Liver (tissue), 9 donors: ENCODE results near the gene LRRC49. TPM values are rescaled to one million over a fixed set of nuclear protein-coding genes. Genes with fewer than 3 reads are reported as not detected.
A peak's percentile ranks its signal among the peaks of the same experiment; 100 is the strongest.

ENCODE experiments used
- DNase-seq: peaks from one replicate; pipeline ENCODE4 v3.0.0-alpha.2; 2017; ENCODE audit warnings: low spot score
- H3K27ac ChIP-seq, 2 donors: one replicate each; pipeline ENCODE4 v1.7.0; 2013; ENCODE audit warnings: inconsistent platforms in 2 of 2, low read length in 2 of 2, control low read depth in 1 of 2, low read depth in 1 of 2, mild to moderate bottlenecking in 1 of 2
- H3K27me3 ChIP-seq, 4 donors: one replicate each; pipeline versions ENCODE4 v1.6.1 to v1.7.0; 2013; ENCODE audit warnings: low read length in 3 of 4, inconsistent platforms in 1 of 4, mild to moderate bottlenecking in 1 of 4, moderate library complexity in 1 of 4; ENCODE audit not compliant: control insufficient read depth in 4 of 4, insufficient read depth in 4 of 4
- H3K36me3 ChIP-seq, 4 donors: one replicate each; pipeline versions ENCODE4 v1.6.1 to v1.7.0; 2013; ENCODE audit warnings: low read length in 3 of 4, mild to moderate bottlenecking in 3 of 4, low read depth in 1 of 4, moderate library complexity in 1 of 4; ENCODE audit not compliant: control insufficient read depth in 4 of 4, insufficient read depth in 3 of 4
- H3K4me1 ChIP-seq, 4 donors: one replicate each; pipeline versions ENCODE4 v1.6.1 to v1.7.0; 2013; ENCODE audit warnings: low read length in 3 of 4, mild to moderate bottlenecking in 3 of 4, moderate library complexity in 1 of 4; ENCODE audit not compliant: control insufficient read depth in 4 of 4, insufficient read depth in 4 of 4
- H3K4me3 ChIP-seq, 3 donors: one replicate each; pipeline versions ENCODE4 v1.6.1 to v1.7.0; 2013; ENCODE audit warnings: low read length in 3 of 3, control low read depth in 1 of 3, low read depth in 1 of 3, mild to moderate bottlenecking in 1 of 3
- H3K9ac ChIP-seq, 2 donors: one replicate each; pipeline ENCODE4 v1.7.0; 2013; ENCODE audit warnings: low read length in 2 of 2, mild to moderate bottlenecking in 2 of 2, moderate library complexity in 2 of 2, control low read depth in 1 of 2, low read depth in 1 of 2
- H3K9me3 ChIP-seq, 4 donors: one replicate each; pipeline versions ENCODE4 v1.6.1 to v1.7.0; 2013; ENCODE audit warnings: low read length in 3 of 4; ENCODE audit not compliant: control insufficient read depth in 4 of 4
- EGR1 ChIP-seq, 2 donors: IDR thresholded peaks; 2 replicates each; pipeline ENCODE4 v1.6.1; 2016 to 2018; ENCODE audit warnings: antibody characterized with exemption in 2 of 2, low read depth in 2 of 2
- GABPA ChIP-seq, 2 donors: IDR thresholded peaks in 1 of 2; conservative IDR thresholded peaks in 1 of 2; 2 replicates each; pipeline ENCODE4 v1.6.1; 2016; ENCODE audit warnings: antibody characterized with exemption in 2 of 2, mild to moderate bottlenecking in 1 of 2, moderate library complexity in 1 of 2
- HNF4A ChIP-seq, 2 donors: conservative IDR thresholded peaks; 2 replicates each; pipeline ENCODE4 v1.6.1; 2016; ENCODE audit warnings: antibody characterized with exemption in 2 of 2, mild to moderate bottlenecking in 2 of 2
- HNF4G ChIP-seq: IDR thresholded peaks from 2 replicates; pipeline ENCODE4 v1.6.1; 2016; ENCODE audit warnings: antibody characterized with exemption
- RAD21 ChIP-seq, 2 donors: IDR thresholded peaks; 2 replicates each; pipeline ENCODE4 v1.6.1; 2016; ENCODE audit warnings: antibody characterized with exemption in 2 of 2, mild to moderate bottlenecking in 2 of 2
- RXRA ChIP-seq, 2 donors: IDR thresholded peaks; 2 replicates each; pipeline ENCODE4 v1.6.1; 2017 to 2018; ENCODE audit warnings: antibody characterized with exemption in 2 of 2, mild to moderate bottlenecking in 1 of 2
- SP1 ChIP-seq: IDR thresholded peaks from 2 replicates; pipeline ENCODE4 v1.6.1; 2018; ENCODE audit warnings: antibody characterized with exemption, mild to moderate bottlenecking
- TAF1 ChIP-seq: conservative IDR thresholded peaks from 2 replicates; pipeline ENCODE4 v1.6.1; 2016; ENCODE audit warnings: antibody characterized with exemption, mild to moderate bottlenecking
- YY1 ChIP-seq: IDR thresholded peaks from 2 replicates; pipeline ENCODE4 v1.6.1; 2016; ENCODE audit warnings: antibody characterized with exemption, mild to moderate bottlenecking
- WGBS: extraction: QIAGEN DNeasy Blood & Tissue Kit; methylation state at CpG from one replicate; pipeline ENCODE4 v1.1.7; 2013; 5-methylcytosine and 5-hydroxymethylcytosine counted together
- polyA plus RNA-seq, 2 donors: library from polyadenylated mRNA; stranded (reverse) in 1 of 2; unstranded in 1 of 2; fragments of 200-250 nt in 1 of 2; fragments of >200 nt in 1 of 2; fragmentation: Nextera tagmentation in 1 of 2; extraction: Ambion mirVana in 1 of 2; gene quantifications; one replicate each; pipeline versions ENCODE4 v1.2.1 to v1.2.3, GENCODE V29; 2013 to 2015
- total RNA-seq, 2 donors: library from RNA; depleted of rRNA; stranded (reverse); fragments of >200 nt; gene quantifications; one replicate each; pipeline ENCODE4 v1.2.3, GENCODE V29; 2014
- TF ChIP-seq, protein P1 (sequence below): fragments of 150-350 bp; IDR thresholded peaks from 2 replicates; pipeline ENCODE4 v1.5.1; 2017; ENCODE audit warnings: improper control_type of control experiment, low read depth, low read length; ENCODE audit not compliant: missing input control
- TF ChIP-seq, protein P2 (sequence below): IDR thresholded peaks from 2 replicates; pipeline ENCODE4 v1.6.1; 2016; ENCODE audit warnings: antibody characterized with exemption
- TF ChIP-seq, protein P3 (sequence below): IDR thresholded peaks from 2 replicates; pipeline ENCODE4 v1.6.1; 2016; ENCODE audit warnings: antibody characterized with exemption
- TF ChIP-seq, protein P4 (sequence below): IDR thresholded peaks from 2 replicates; pipeline ENCODE4 v1.6.1; 2016; ENCODE audit warnings: antibody characterized with exemption
- TF ChIP-seq, protein P5 (sequence below): IDR thresholded peaks from 2 replicates; pipeline ENCODE4 v1.6.1; 2016; ENCODE audit warnings: antibody characterized with exemption, mild to moderate bottlenecking
- donor health status: healthy.
- donor health status: healthy.
- donor health status: healthy.
- donor health status: healthy.
- donor health status: healthy.

Gene LRRC49
- total and polyA plus RNA-seq, 4 donors: 0.20 to 1.1 (median 0.31) TPM

DNA sequence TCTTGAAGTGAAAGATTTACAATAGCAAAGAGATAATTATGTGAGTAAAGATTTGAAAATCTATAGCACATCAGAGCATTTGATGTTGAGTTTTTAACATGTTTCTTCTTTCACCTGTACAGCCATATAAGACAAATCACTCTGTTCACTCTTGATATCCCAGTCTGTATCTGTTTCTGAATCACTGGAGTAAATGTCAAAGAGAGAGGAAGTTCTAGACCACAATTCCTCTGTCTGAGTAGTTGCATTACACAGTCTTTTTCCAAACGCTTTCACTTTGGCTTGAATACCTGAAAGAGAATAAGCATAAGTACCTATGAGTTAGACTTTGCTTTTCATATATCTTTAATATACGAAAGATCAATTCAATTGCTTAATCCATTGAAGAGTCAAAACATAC, 10.3 kb upstream of the LRRC49 start:
- Histone ChIP-seq H3K9me3 (no peaks in the 10 kb centered on the region), H3K36me3 (no peaks in the 10 kb centered on the region), H3K9ac (no peak overlapping the region), H3K27me3 (no peaks in the 10 kb centered on the region), H3K4me1 (no peaks in the 10 kb centered on the region), H3K4me3 (no peak overlapping the region), H3K27ac (no peak overlapping the region)
- WGBS: 90% methylated on average over 2 of the region's 2 CpGs
- DNase-seq: no peak
- TF ChIP-seq, protein P1, sequence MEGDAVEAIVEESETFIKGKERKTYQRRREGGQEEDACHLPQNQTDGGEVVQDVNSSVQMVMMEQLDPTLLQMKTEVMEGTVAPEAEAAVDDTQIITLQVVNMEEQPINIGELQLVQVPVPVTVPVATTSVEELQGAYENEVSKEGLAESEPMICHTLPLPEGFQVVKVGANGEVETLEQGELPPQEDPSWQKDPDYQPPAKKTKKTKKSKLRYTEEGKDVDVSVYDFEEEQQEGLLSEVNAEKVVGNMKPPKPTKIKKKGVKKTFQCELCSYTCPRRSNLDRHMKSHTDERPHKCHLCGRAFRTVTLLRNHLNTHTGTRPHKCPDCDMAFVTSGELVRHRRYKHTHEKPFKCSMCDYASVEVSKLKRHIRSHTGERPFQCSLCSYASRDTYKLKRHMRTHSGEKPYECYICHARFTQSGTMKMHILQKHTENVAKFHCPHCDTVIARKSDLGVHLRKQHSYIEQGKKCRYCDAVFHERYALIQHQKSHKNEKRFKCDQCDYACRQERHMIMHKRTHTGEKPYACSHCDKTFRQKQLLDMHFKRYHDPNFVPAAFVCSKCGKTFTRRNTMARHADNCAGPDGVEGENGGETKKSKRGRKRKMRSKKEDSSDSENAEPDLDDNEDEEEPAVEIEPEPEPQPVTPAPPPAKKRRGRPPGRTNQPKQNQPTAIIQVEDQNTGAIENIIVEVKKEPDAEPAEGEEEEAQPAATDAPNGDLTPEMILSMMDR: no peak
- TF ChIP-seq YY1 (no peak), TAF1 (no peak)
- TF ChIP-seq, protein P2, sequence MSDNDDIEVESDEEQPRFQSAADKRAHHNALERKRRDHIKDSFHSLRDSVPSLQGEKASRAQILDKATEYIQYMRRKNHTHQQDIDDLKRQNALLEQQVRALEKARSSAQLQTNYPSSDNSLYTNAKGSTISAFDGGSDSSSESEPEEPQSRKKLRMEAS: no peak

DNA sequence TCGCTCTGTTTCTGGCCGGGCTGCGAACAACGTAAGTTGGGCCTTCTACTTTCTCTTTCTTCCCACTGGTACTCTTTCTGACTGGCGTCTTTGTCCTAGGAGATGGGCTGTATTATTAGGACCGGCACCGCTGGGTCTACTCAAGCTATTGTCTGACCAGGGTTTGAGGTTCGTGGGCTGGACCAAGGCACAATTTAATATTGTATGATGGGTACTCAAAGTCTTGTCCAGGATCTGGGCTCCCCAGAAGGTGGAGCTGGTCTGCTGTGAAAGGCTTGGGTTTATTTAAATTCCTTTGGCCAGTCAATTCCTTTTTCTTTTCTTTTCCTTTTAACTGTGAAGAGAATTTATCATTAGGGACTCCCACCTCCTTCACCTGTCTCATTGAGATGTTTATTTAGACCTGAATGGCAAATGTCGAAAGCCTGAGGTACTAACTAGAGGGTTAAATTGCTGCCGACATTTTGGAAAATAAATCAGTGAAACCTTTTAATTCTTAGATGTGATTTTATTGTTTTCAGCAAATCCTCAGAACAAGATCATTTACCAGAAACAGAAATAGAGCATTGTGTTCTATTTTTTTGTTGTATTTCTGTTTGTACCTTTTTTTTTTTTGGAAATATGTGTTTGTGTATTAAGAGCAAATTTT, 410 bp downstream of the LRRC49 start:
- H3K27me3 ChIP-seq: no peaks in the 10 kb centered on the region
- 9% methylated on average over 10 of the region's 10 CpGs for WGBS
- TF ChIP-seq, protein P3, sequence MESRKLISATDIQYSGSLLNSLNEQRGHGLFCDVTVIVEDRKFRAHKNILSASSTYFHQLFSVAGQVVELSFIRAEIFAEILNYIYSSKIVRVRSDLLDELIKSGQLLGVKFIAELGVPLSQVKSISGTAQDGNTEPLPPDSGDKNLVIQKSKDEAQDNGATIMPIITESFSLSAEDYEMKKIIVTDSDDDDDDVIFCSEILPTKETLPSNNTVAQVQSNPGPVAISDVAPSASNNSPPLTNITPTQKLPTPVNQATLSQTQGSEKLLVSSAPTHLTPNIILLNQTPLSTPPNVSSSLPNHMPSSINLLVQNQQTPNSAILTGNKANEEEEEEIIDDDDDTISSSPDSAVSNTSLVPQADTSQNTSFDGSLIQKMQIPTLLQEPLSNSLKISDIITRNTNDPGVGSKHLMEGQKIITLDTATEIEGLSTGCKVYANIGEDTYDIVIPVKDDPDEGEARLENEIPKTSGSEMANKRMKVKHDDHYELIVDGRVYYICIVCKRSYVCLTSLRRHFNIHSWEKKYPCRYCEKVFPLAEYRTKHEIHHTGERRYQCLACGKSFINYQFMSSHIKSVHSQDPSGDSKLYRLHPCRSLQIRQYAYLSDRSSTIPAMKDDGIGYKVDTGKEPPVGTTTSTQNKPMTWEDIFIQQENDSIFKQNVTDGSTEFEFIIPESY: no peak
- TF ChIP-seq, protein P1: no peak
- TF ChIP-seq RAD21 (IDR thresholded peaks at IDR 0.05): peak; percentile 38 to 41
- no peak for TF ChIP-seq YY1
- H3K36me3 ChIP-seq: no peaks in the 10 kb centered on the region
- H3K9me3 ChIP-seq: no peaks in the 10 kb centered on the region
- H3K9ac ChIP-seq: no peak overlapping the region
- peak overlapping the region; percentile 60 to 82 (median 62) for H3K4me3 ChIP-seq
- peak overlapping the region in 1 of 2 donors; percentile 2 for H3K27ac ChIP-seq
- peaks cover 3 to 23% (median 13%) of the 10 kb centered on the region in 4 donors for H3K4me1 ChIP-seq
- DNase-seq: no peak

DNA sequence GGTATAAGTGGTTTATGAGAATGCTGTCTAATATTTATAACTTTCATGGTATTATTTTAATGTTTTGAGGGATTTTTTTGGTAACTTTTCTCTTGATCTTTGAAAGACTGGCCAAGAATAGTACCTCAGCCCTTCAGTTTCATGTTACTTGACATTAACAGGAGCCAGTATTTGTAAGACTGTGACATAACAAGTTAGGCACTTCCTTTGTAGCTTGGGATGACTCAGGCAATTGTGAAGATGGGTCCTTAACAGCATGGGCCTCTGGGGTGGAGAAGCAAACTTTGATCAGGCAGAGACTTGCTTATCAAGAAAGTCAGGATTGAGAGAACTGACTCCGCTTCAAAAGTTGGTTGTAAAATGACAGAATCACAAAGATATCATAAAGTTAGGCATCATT, 9.5 kb downstream of the LRRC49 start:
- WGBS: 83% methylated on average over 1 of the region's 1 CpG
- DNase-seq: no peak
- no peak for TF ChIP-seq HNF4A (conservative IDR thresholded peaks at IDR 0.05)
- TF ChIP-seq HNF4G: no peak
- TF ChIP-seq, protein P2: no peak
- TF ChIP-seq SP1: no peak
- TF ChIP-seq, protein P4, sequence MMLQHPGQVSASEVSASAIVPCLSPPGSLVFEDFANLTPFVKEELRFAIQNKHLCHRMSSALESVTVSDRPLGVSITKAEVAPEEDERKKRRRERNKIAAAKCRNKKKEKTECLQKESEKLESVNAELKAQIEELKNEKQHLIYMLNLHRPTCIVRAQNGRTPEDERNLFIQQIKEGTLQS: no peak
- TF ChIP-seq, protein P5, sequence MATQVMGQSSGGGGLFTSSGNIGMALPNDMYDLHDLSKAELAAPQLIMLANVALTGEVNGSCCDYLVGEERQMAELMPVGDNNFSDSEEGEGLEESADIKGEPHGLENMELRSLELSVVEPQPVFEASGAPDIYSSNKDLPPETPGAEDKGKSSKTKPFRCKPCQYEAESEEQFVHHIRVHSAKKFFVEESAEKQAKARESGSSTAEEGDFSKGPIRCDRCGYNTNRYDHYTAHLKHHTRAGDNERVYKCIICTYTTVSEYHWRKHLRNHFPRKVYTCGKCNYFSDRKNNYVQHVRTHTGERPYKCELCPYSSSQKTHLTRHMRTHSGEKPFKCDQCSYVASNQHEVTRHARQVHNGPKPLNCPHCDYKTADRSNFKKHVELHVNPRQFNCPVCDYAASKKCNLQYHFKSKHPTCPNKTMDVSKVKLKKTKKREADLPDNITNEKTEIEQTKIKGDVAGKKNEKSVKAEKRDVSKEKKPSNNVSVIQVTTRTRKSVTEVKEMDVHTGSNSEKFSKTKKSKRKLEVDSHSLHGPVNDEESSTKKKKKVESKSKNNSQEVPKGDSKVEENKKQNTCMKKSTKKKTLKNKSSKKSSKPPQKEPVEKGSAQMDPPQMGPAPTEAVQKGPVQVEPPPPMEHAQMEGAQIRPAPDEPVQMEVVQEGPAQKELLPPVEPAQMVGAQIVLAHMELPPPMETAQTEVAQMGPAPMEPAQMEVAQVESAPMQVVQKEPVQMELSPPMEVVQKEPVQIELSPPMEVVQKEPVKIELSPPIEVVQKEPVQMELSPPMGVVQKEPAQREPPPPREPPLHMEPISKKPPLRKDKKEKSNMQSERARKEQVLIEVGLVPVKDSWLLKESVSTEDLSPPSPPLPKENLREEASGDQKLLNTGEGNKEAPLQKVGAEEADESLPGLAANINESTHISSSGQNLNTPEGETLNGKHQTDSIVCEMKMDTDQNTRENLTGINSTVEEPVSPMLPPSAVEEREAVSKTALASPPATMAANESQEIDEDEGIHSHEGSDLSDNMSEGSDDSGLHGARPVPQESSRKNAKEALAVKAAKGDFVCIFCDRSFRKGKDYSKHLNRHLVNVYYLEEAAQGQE: no peak
- TF ChIP-seq EGR1 (IDR thresholded peaks at IDR 0.05; ENCODE audit: low read depth in 2 of 2): no peak
- TF ChIP-seq RXRA (IDR thresholded peaks at IDR 0.05): no peak
- no peak for TF ChIP-seq GABPA (IDR thresholded peaks at IDR 0.05 in 1 of 2, conservative IDR thresholded peaks at IDR 0.05 in 1 of 2)
- no peak for TF ChIP-seq YY1

More for the DNA sequence above, 9.5 kb downstream of the LRRC49 start:
- no peak overlapping the region for H3K9ac ChIP-seq
- H3K27ac ChIP-seq: no peak overlapping the region
- H3K27me3 ChIP-seq: no peaks in the 10 kb centered on the region
- H3K4me1 ChIP-seq: no peaks in the 10 kb centered on the region
- H3K4me3 ChIP-seq: no peak overlapping the region
- H3K9me3 ChIP-seq: peaks cover 0 to 2% (median under 1%) of the 10 kb centered on the region in 4 donors
- H3K36me3 ChIP-seq: no peaks in the 10 kb centered on the region
